GM12891 (cell line): ENCODE measurements around the gene KDM7A.

Experiments used
- DNase-seq: peaks from one replicate; pipeline ENCODE4 v3.0.0; 2011; ENCODE audit warnings: low spot score; ENCODE audit not compliant: insufficient read length
- FAIRE-seq: peaks from 2 replicates; lab custom pipeline; 2011; peaks lifted over from hg19 to GRCh38; lab: Jason Lieb, UNC
- PAX5 ChIP-seq: IDR thresholded peaks from 2 replicates; pipeline ENCODE4 v1.6.1; 2011; ENCODE audit warnings: low read length, moderate library complexity, mild to moderate bottlenecking; ENCODE audit not compliant: insufficient read depth, severe bottlenecking
- POLR2A ChIP-seq: IDR thresholded peaks from 2 replicates; pipeline ENCODE4 v1.6.1; 2011; ENCODE audit warnings: low read depth, low read length, control low read depth
- POLR2AphosphoS5 ChIP-seq: IDR thresholded peaks from 2 replicates; pipeline ENCODE4 v1.6.1; 2011; ENCODE audit warnings: low read depth, low read length, control low read depth
- POU2F2 ChIP-seq: IDR thresholded peaks from 2 replicates; pipeline ENCODE4 v1.6.1; 2011; ENCODE audit warnings: low read depth, mild to moderate bottlenecking, control low read depth, low read length, moderate library complexity
- SPI1 ChIP-seq: IDR thresholded peaks from 2 replicates; pipeline ENCODE4 v1.6.1; 2011; ENCODE audit warnings: low read depth, low read length, control low read depth
- TAF1 ChIP-seq: IDR thresholded peaks from 2 replicates; pipeline ENCODE4 v1.6.1; 2011; ENCODE audit warnings: low read depth, low read length, control low read depth

KDM7A gene

DNA sequence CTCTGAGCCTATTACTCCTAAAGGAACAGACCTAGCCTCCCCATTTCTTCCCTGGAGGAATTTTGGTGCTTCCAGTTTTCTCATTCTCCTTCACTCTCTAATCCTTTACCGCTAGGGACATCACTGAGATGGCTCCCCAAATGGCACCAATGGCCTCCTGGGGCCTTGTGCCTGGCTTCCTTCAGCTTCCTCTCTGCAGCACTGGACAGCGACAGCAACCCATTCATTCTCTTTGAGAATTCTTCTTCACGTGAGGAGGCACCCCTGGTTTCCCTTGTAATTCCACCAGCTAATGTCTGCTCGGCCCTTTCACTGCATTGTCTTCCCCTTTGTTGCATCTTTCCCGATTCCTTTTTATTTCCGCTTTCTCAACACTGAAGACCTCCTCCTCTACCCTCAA lies 24.6 kb upstream of the KDM7A start:
- no peak for FAIRE-seq

GRCh38 chr7:140200061-140200989 lies 23.5 kb upstream of the KDM7A start:
- TF ChIP-seq POU2F2 (no peak), POLR2A (no peak), PAX5 (no peak), SPI1 (no peak), POLR2AphosphoS5 (no peak), TAF1 (no peak)
- FAIRE-seq (no peak), DNase-seq (no peak)

More for the DNA sequence above, 24.6 kb upstream of the KDM7A start:
- TF ChIP-seq POU2F2 (no peak), POLR2A (no peak), POLR2AphosphoS5 (no peak), SPI1 (no peak), TAF1 (no peak), PAX5 (no peak)
- DNase-seq: no peak

GRCh38 chr7:140197938-140198337 lies 21.2 kb upstream of the KDM7A start:
- DNase-seq (no peak), FAIRE-seq (no peak)
- no peak for TF ChIP-seq TAF1
- TF ChIP-seq SPI1: no peak
- no peak for TF ChIP-seq POLR2A

DNA sequence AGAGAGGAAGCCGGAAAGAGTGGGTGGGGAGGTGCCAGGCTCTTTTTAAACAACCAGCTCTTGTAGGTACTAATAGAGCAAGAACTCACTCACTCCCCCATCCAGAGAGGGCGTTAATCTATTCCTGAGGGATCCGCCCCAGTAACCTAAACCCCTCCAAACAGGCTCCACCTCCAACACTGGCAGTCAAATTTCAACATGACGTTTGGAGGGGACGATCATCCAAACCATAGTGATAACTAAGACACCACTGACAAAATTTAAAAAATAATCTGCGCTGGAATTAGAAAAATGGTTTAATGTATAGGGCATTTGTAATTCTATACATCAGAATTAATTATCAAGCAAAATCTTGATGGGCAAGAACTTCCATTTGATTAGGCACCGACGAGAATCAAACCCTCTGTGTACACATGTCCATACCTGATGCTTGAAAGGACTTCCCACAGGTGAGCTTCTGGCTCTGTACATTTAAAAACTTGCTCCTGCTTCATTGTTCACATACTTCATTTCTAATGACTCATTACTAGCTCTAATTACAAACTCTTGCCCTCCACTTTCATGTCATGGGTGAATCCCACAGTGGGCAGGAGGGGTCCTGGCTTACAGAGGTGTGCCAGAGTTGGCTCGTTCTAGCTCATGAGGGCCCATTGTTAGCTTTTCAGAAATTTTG lies 20.6 kb upstream of the KDM7A start:
- DNase-seq (no peak), FAIRE-seq (no peak)
- no peak for TF ChIP-seq TAF1
- TF ChIP-seq SPI1: no peak
- no peak for TF ChIP-seq POLR2AphosphoS5
- no peak for TF ChIP-seq PAX5
- TF ChIP-seq POU2F2: no peak
- TF ChIP-seq POLR2A: no peak

DNA sequence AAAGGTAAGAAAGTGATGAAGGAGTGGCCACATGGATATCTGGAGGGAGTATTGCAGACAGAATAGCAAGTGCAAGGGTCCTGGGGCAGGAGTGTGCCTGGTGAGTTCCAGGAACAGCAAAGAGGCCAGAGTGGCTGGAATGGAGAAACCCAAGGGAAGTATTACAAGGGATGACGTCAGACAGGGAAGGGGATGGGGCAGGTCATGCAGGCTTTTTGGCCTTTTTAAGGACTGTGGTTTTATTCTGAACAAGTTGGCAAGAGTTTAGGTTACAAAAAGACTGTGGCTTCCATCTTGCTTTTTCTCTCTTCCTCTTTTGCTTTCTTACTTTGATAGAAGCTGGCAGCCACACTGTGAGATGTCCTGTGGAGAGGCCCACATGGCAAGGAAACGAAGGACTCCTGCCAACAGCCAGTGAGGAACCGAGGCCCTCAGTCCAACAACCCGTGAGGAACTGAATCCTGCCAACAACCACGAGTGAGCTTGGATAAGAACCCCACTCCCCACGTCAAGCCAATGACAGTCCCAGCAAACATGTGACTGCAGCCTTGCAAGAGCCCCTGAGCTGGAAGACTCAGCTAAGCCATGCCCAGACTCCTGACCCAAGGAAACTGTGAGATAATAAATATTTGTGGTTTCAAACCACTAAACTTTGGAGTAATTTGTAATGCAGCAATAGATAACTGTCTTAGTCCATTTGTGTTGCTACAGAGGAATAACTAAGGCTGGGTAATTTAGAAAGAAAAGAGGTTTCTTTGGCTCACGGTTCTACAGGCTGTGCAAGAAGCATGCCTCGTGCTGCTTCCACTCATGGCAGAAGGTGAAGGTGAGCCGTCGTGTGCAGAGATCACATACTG lies 19.8 kb upstream of the KDM7A start:
- FAIRE-seq (no peak), DNase-seq (no peak)
- TF ChIP-seq POLR2AphosphoS5 (no peak), SPI1 (peak; percentile 55; the same call in 1 of the 2 replicates)

DNA sequence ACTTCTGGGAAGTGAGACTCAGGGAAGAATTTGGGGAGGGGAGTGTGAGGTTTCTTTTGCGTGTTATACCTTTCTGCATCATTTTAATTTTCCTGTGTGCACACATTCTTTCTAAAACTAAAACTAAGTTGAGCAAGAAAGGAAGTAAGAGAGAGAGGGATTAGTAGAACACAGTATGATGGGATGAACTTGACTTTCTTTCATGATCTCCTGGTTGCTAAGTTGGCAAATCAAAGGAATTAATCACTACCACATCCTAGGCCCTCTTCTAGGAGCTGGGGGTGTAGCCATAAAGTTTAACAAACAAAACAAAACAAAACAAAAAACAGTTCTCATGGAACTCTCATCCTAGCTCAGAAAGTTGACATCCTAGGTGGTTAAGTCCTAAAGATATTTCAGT lies 19.1 kb upstream of the KDM7A start:
- no peak for FAIRE-seq

DNA sequence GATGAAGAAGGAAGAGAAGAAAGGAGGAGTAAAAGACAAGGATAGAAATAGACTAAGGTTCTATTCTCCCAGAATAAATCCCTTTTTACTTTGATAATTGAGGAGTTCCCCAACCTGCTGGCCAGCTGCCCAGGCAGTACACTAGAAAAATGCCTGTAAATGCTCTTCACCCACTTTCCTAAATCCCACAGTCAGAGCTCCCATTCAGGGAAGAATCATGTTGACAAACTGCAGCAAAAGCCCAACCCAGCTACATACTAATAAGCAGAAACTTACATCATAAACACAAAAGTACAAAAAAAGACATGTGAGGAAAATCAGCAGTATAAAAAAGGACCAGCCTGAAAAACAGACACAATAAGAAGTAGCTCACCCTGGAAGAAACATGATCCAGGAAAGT lies 15.8 kb upstream of the KDM7A start:
- DNase-seq (no peak), FAIRE-seq (no peak)
- TF ChIP-seq POU2F2: no peak
- no peak for TF ChIP-seq POLR2A
- no peak for TF ChIP-seq PAX5
- no peak for TF ChIP-seq POLR2AphosphoS5
- no peak for TF ChIP-seq TAF1
- TF ChIP-seq SPI1: no peak

More for the DNA sequence above, 19.1 kb upstream of the KDM7A start:
- no peak for DNase-seq
- TF ChIP-seq POU2F2 (no peak), TAF1 (no peak), POLR2AphosphoS5 (no peak), SPI1 (no peak), PAX5 (no peak)

GRCh38 chr7:140192176-140192575 lies 15.4 kb upstream of the KDM7A start:
- no peak for FAIRE-seq
- DNase-seq: no peak
- no peak for TF ChIP-seq POLR2A
- TF ChIP-seq POLR2AphosphoS5: no peak
- TF ChIP-seq SPI1: no peak

- FAIRE-seq (no peak), DNase-seq (no peak)
- TF ChIP-seq PAX5: no peak
- no peak for TF ChIP-seq SPI1
- no peak for TF ChIP-seq POU2F2
- no peak for TF ChIP-seq POLR2A
- TF ChIP-seq TAF1: no peak
- TF ChIP-seq POLR2AphosphoS5: no peak
These were observed 13.8 kb upstream of the KDM7A start for GRCh38 chr7:140190588-140190987.

- DNase-seq: no peak
- no peak for FAIRE-seq
- TF ChIP-seq POLR2A (no peak), TAF1 (no peak), POLR2AphosphoS5 (no peak), PAX5 (no peak), SPI1 (no peak), POU2F2 (no peak)
These were observed 13.1 kb upstream of the KDM7A start for GRCh38 chr7:140189917-140190316.
